ENCODE results near the gene ZNF521.

DNA sequence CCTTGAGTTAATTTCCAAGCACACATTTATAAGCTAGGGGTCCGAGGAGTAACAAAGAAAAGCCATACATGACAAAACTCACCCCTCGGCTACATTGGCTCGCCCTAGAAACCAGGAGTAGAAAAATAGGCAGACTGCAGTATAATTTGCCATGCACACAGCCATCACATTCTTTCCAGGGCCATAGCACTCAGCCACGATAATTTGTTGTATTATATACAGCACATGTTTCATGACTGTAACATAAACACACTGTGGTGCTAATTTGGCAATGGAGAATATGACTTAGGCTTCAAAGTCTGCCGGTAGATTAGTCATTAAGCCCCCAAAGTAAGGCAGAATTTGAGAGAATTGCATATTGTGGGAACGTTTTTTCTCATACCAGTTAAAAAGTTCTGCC lies 254.9 kb downstream of the ZNF521 start:
- TF ChIP-seq, protein P1, sequence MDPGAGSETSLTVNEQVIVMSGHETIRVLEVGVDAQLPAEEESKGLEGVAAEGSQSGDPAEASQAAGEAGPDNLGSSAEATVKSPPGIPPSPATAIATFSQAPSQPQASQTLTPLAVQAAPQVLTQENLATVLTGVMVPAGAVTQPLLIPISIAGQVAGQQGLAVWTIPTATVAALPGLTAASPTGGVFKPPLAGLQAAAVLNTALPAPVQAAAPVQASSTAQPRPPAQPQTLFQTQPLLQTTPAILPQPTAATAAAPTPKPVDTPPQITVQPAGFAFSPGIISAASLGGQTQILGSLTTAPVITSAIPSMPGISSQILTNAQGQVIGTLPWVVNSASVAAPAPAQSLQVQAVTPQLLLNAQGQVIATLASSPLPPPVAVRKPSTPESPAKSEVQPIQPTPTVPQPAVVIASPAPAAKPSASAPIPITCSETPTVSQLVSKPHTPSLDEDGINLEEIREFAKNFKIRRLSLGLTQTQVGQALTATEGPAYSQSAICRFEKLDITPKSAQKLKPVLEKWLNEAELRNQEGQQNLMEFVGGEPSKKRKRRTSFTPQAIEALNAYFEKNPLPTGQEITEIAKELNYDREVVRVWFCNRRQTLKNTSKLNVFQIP (CRISPR knock-in tag; IDR thresholded peaks at IDR 0.05; ENCODE audit: borderline replicate concordance, low read depth) = no peak
- TF ChIP-seq ZNF70 (CRISPR knock-in tag; IDR thresholded peaks at IDR 0.05) = no peak
- TF ChIP-seq SNAI2 (CRISPR knock-in tag; IDR thresholded peaks at IDR 0.05) = no peak
- TF ChIP-seq ZFP30 (CRISPR knock-in tag; IDR thresholded peaks at IDR 0.05) = no peak
- TF ChIP-seq ZC3H10 (CRISPR knock-in tag; IDR thresholded peaks at IDR 0.05) = no peak
- TF ChIP-seq CSDC2 (CRISPR knock-in tag; IDR thresholded peaks at IDR 0.05) = no peak
- TF ChIP-seq, protein P2, sequence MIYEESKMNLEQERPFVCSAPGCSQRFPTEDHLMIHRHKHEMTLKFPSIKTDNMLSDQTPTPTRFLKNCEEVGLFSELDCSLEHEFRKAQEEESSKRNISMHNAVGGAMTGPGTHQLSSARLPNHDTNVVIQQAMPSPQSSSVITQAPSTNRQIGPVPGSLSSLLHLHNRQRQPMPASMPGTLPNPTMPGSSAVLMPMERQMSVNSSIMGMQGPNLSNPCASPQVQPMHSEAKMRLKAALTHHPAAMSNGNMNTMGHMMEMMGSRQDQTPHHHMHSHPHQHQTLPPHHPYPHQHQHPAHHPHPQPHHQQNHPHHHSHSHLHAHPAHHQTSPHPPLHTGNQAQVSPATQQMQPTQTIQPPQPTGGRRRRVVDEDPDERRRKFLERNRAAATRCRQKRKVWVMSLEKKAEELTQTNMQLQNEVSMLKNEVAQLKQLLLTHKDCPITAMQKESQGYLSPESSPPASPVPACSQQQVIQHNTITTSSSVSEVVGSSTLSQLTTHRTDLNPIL (CRISPR knock-in tag; IDR thresholded peaks at IDR 0.05; ENCODE audit: low read depth) = no peak
- TF ChIP-seq, protein P3, sequence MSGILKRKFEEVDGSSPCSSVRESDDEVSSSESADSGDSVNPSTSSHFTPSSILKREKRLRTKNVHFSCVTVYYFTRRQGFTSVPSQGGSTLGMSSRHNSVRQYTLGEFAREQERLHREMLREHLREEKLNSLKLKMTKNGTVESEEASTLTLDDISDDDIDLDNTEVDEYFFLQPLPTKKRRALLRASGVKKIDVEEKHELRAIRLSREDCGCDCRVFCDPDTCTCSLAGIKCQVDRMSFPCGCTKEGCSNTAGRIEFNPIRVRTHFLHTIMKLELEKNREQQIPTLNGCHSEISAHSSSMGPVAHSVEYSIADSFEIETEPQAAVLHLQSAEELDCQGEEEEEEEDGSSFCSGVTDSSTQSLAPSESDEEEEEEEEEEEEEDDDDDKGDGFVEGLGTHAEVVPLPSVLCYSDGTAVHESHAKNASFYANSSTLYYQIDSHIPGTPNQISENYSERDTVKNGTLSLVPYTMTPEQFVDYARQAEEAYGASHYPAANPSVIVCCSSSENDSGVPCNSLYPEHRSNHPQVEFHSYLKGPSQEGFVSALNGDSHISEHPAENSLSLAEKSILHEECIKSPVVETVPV (CRISPR knock-in tag; IDR thresholded peaks at IDR 0.05) = no peak
- no peak for TF ChIP-seq ISL1 (CRISPR knock-in tag; IDR thresholded peaks at IDR 0.05)
- TF ChIP-seq RARB (CRISPR knock-in tag; IDR thresholded peaks at IDR 0.05) = no peak

Measured in SK-N-SH treated with all-trans-retinoic acid at 6 μM for 48 hours (cell line).